Measurements from ENCODE around the gene AKAP12. TPM values are rescaled to one million over a fixed set of nuclear protein-coding genes. Genes with fewer than 3 reads are reported as not detected.

The AKAP12 gene
- total RNA-seq, 1 experiment from 2014 or later: 109 TPM

DNA sequence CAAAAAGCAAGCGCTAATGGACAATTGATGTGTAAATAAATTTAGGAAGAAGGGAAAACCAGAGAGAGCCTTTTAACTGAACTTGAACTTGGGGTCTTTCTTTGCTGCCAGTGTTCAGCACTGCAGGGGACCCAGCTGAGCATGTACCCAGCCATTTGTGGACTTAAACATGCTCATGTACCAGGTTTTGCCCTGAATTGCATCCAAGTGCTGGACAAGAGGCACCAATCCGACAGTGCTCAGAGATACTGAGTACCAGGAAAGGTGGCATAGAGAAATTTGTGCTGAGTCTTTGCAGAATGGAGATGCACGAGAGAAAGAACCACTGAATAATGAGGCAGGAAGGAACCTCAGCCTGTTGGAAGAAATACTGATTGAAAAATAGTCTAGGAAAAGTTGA lies 16.0 kb downstream of the AKAP12 start:
- H3K9me2 ChIP-seq (replicated peaks; ENCODE audit: low read length): no peaks in the 10 kb centered on the region
- ChIA-PET POLR2A (ENCODE audit: unreplicated experiment) (no interaction called here), CTCF (no interaction called here)
- ATAC-seq: no peak
- no peak overlapping the region for H3K27ac ChIP-seq (ENCODE audit: low read length)
- BruUV-seq (replicated peaks): no TSS peak
- TF ChIP-seq EZH2 (IDR thresholded peaks at IDR 0.05; ENCODE audit: low read length, unreplicated experiment) (no peak), EZH2phosphoT487 (IDR thresholded peaks at IDR 0.05; ENCODE audit: borderline replicate concordance, low read length) (no peak)
- TF ChIP-seq, protein P1, sequence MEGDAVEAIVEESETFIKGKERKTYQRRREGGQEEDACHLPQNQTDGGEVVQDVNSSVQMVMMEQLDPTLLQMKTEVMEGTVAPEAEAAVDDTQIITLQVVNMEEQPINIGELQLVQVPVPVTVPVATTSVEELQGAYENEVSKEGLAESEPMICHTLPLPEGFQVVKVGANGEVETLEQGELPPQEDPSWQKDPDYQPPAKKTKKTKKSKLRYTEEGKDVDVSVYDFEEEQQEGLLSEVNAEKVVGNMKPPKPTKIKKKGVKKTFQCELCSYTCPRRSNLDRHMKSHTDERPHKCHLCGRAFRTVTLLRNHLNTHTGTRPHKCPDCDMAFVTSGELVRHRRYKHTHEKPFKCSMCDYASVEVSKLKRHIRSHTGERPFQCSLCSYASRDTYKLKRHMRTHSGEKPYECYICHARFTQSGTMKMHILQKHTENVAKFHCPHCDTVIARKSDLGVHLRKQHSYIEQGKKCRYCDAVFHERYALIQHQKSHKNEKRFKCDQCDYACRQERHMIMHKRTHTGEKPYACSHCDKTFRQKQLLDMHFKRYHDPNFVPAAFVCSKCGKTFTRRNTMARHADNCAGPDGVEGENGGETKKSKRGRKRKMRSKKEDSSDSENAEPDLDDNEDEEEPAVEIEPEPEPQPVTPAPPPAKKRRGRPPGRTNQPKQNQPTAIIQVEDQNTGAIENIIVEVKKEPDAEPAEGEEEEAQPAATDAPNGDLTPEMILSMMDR (conservative IDR thresholded peaks at IDR 0.05; ENCODE audit: low read depth, low read length): no peak
- H4K20me1 ChIP-seq (ENCODE audit: low read length): no peaks in the 10 kb centered on the region
- no peak for DNase-seq
- no peaks in the 10 kb centered on the region for H3K36me3 ChIP-seq (ENCODE audit: low read depth, low read length)
- no peaks in the 10 kb centered on the region; the same call in none of the 2 replicates for H3K4me1 ChIP-seq (ENCODE audit: insufficient read depth, low read length)
- 0 out of 2 replicates have a peak, but pooled peaks cover 4% of the 10 kb centered on the region for H3K79me2 ChIP-seq (ENCODE audit: low read length)
- no peaks in the 10 kb centered on the region for H3F3A ChIP-seq (ENCODE audit: low read length, unreplicated experiment)
- H3K9me3 ChIP-seq (ENCODE audit: low read length): no peaks in the 10 kb centered on the region
- H3K4me3 ChIP-seq (ENCODE audit: low read length): no peak overlapping the region
- intact Hi-C loops (cut with micrococcal nuclease): no loop called here
- no peak overlapping the region for H3K4me2 ChIP-seq (ENCODE audit: low read length)
- no peak overlapping the region for H3K9ac ChIP-seq (ENCODE audit: low read length)
- H3K27me3 ChIP-seq (ENCODE audit: low read length): no peaks in the 10 kb centered on the region
- no peak overlapping the region for H2AFZ ChIP-seq (ENCODE audit: low read length)

DNA sequence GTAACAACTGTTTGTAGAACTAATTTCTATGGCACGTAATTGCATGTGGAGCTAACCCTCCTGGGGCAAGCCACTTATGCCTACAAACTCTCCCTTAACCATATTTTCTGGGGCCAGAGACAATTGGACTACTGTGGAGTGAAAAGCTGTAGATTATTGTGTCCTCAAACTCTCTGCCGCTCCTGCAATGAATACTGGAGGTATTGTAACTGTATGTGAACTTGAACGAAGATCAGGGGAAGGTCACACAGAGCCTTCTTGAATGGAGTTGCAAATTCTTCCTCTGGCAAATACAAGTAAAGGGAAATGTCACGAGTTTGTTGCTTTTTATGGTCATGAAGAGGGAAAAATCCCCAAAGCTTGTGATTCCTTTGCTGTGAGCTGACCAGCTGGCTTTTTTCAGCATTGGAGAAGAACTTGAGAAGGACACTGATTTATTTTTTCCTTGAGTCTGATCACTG lies 18.2 kb downstream of the AKAP12 start:
- no peak overlapping the region for H2AFZ ChIP-seq (ENCODE audit: low read length)
- H3K9me2 ChIP-seq (replicated peaks; ENCODE audit: low read length): no peaks in the 10 kb centered on the region
- no peak for ATAC-seq
- no peaks in the 10 kb centered on the region for H3F3A ChIP-seq (ENCODE audit: low read length, unreplicated experiment)
- H3K9me3 ChIP-seq (ENCODE audit: low read length): no peaks in the 10 kb centered on the region
- ChIA-PET CTCF (no interaction called here), POLR2A (ENCODE audit: unreplicated experiment) (interaction anchor here (0.7 kb wide), 1 partner anchor 319 kb away, joined by 6 read pairs; no protein-coding TSS in a partner anchor)
- no peak overlapping the region for H3K9ac ChIP-seq (ENCODE audit: low read length)
- H3K4me1 ChIP-seq (ENCODE audit: insufficient read depth, low read length): no peaks in the 10 kb centered on the region; the same call in none of the 2 replicates
- TF ChIP-seq EZH2 (IDR thresholded peaks at IDR 0.05; ENCODE audit: low read length, unreplicated experiment): no peak
- no peak for TF ChIP-seq EZH2phosphoT487 (IDR thresholded peaks at IDR 0.05; ENCODE audit: borderline replicate concordance, low read length)
- TF ChIP-seq, protein P1 (conservative IDR thresholded peaks at IDR 0.05; ENCODE audit: low read depth, low read length): no peak
- H3K27ac ChIP-seq (ENCODE audit: low read length): no peak overlapping the region
- H3K4me3 ChIP-seq (ENCODE audit: low read length): no peak overlapping the region
- intact Hi-C loops (cut with micrococcal nuclease): no loop called here
- H4K20me1 ChIP-seq (ENCODE audit: low read length): no peaks in the 10 kb centered on the region
- 0 out of 2 replicates have a peak, but pooled peaks cover 2% of the 10 kb centered on the region for H3K79me2 ChIP-seq (ENCODE audit: low read length)
- H3K36me3 ChIP-seq (ENCODE audit: low read depth, low read length): no peaks in the 10 kb centered on the region
- no peak overlapping the region for H3K4me2 ChIP-seq (ENCODE audit: low read length)
- no peaks in the 10 kb centered on the region for H3K27me3 ChIP-seq (ENCODE audit: low read length)
- DNase-seq: no peak
- no TSS peak for BruUV-seq (replicated peaks)

DNA sequence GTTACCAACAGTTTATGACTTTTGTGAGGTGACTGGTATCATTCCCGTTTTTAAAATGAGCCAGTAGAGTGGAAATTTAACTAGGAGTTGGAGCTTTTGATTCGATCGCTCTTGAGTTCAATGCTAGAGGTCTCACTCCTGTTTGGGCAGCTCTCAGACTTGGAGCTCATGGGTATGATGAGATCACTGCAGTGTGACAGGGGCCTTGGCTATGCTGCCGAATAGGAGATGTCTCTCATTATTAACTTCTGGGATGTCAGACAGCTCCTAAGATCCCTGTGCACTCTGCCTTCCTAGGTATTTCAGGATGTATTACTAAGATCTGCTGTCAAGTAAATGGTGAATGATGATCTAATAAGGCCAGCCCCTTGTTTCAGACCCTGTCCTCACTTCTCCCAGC lies 20.4 kb downstream of the AKAP12 start:
- H3K27ac ChIP-seq (ENCODE audit: low read length): no peak overlapping the region
- H3K9me2 ChIP-seq (replicated peaks; ENCODE audit: low read length): no peaks in the 10 kb centered on the region
- no TSS peak for BruUV-seq (replicated peaks)
- no peaks in the 10 kb centered on the region for H3F3A ChIP-seq (ENCODE audit: low read length, unreplicated experiment)
- no peaks in the 10 kb centered on the region for H3K27me3 ChIP-seq (ENCODE audit: low read length)
- H3K4me3 ChIP-seq (ENCODE audit: low read length): no peak overlapping the region
- no peaks in the 10 kb centered on the region for H4K20me1 ChIP-seq (ENCODE audit: low read length)
- ChIA-PET CTCF (no interaction called here), POLR2A (ENCODE audit: unreplicated experiment) (interaction anchor here (0.6 kb wide), 1 partner anchor 110 kb away, joined by 3 read pairs; no protein-coding TSS in a partner anchor)
- H3K4me1 ChIP-seq (ENCODE audit: insufficient read depth, low read length): no peaks in the 10 kb centered on the region
- no peaks in the 10 kb centered on the region for H3K79me2 ChIP-seq (ENCODE audit: low read length)
- intact Hi-C loops (cut with micrococcal nuclease): no loop called here
- ATAC-seq: no peak
- no peak overlapping the region for H3K4me2 ChIP-seq (ENCODE audit: low read length)
- TF ChIP-seq, protein P1 (conservative IDR thresholded peaks at IDR 0.05; ENCODE audit: low read depth, low read length): no peak
- TF ChIP-seq EZH2phosphoT487 (IDR thresholded peaks at IDR 0.05; ENCODE audit: borderline replicate concordance, low read length) (no peak), EZH2 (IDR thresholded peaks at IDR 0.05; ENCODE audit: low read length, unreplicated experiment) (no peak)
- no peak overlapping the region for H3K9ac ChIP-seq (ENCODE audit: low read length)
- DNase-seq: no peak
- H3K36me3 ChIP-seq (ENCODE audit: low read depth, low read length): no peaks in the 10 kb centered on the region
- no peaks in the 10 kb centered on the region for H3K9me3 ChIP-seq (ENCODE audit: low read length)
- H2AFZ ChIP-seq (ENCODE audit: low read length): no peak overlapping the region

Data from PC-3 (cell line).